Neural cell (in vitro differentiated cells): ENCODE results near the gene CREBRF.

ENCODE experiments used
- EP300 ChIP-seq: fragments of 450-650 bp; conservative IDR thresholded peaks from 2 replicates; pipeline ENCODE4 v1.6.1; 2014; ENCODE audit warnings: antibody characterized with exemption, mild to moderate bottlenecking, moderate library complexity; ENCODE audit not compliant: poor library complexity, severe bottlenecking
- EZH2 ChIP-seq: fragments of 200-600, 300-800 bp; shearing (Covaris generic), sonication (generic); IDR thresholded peaks from 2 replicates; pipeline ENCODE4 v1.6.1; 2014; ENCODE audit warnings: antibody characterized with exemption, low read length, borderline replicate concordance, mild to moderate bottlenecking; ENCODE audit not compliant: insufficient read depth, poor library complexity, severe bottlenecking
- MXI1 ChIP-seq: fragments of 450-650 bp; conservative IDR thresholded peaks from 2 replicates; pipeline ENCODE4 v1.6.1; 2014; ENCODE audit warnings: antibody characterized with exemption, mild to moderate bottlenecking; ENCODE audit not compliant: poor library complexity, severe bottlenecking
- POLR2AphosphoS5 ChIP-seq: IDR thresholded peaks from 2 replicates; pipeline ENCODE4 v1.6.1; 2012
- RAD21 ChIP-seq: fragments of 450-650 bp; conservative IDR thresholded peaks from 2 replicates; pipeline ENCODE4 v1.6.1; 2014; ENCODE audit warnings: antibody characterized with exemption, mild to moderate bottlenecking, moderate library complexity
- SMC3 ChIP-seq: fragments of 450-650 bp; conservative IDR thresholded peaks from 2 replicates; pipeline ENCODE4 v1.6.1; 2014; ENCODE audit warnings: antibody characterized with exemption, mild to moderate bottlenecking, moderate library complexity; ENCODE audit not compliant: poor library complexity
- TF ChIP-seq, protein P1 (sequence below): fragments of 450-650 bp; IDR thresholded peaks from 2 replicates; pipeline ENCODE4 v1.5.1; 2014; ENCODE audit warnings: antibody characterized with exemption, mild to moderate bottlenecking, moderate library complexity; ENCODE audit not compliant: poor library complexity, severe bottlenecking
- TF ChIP-seq, protein P2 (sequence below): IDR thresholded peaks from 2 replicates; pipeline ENCODE4 v1.6.1; 2012; ENCODE audit warnings: borderline replicate concordance

DNA sequence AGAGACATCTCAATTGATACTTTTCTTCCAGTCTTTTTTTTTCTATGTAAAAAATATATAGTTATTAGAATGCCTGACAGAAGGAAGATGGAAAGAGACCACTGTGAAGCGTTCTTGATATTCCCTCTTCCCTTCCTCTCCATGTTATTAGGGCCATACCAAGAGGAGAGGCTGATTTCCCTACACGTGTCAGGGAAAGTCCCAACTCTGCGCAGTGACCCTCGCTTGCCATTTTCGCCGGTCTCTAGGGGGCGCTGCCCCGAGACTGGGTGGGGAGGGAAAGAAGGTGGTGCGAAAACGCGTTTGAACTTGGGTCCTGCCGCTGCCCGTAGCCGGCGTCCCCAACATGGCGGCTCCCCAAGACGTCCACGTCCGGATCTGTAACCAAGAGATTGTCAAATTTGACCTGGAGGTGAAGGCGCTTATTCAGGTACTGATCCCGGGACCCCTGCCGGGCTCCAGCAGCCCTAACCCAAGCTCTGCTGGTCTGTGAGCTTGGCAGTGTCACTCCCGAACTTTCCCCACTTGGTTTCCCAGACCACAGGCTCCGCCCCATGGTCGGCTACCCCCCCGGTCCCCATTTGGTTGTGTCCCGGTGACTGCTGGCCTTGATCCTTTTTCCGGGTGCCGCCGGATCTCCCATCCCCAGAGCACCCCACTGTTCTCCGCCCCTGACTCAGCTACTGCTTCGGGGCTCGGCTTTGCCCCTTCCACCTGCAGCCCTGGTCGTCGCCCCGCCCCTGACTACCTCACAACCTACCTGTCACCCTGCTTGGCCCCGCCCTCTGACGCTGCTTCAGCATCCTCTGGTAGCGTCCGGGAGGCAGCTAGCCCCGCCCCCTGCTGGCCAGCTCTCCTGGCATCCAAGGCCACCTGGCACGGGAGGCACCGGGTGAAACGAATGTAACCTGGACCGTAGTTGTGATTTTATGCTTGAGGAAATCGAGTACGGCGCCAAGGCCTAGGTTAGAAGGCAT is 88.3 kb downstream of the CREBRF start, which contains the start of gene BNIP1:
- TF ChIP-seq, protein P1, sequence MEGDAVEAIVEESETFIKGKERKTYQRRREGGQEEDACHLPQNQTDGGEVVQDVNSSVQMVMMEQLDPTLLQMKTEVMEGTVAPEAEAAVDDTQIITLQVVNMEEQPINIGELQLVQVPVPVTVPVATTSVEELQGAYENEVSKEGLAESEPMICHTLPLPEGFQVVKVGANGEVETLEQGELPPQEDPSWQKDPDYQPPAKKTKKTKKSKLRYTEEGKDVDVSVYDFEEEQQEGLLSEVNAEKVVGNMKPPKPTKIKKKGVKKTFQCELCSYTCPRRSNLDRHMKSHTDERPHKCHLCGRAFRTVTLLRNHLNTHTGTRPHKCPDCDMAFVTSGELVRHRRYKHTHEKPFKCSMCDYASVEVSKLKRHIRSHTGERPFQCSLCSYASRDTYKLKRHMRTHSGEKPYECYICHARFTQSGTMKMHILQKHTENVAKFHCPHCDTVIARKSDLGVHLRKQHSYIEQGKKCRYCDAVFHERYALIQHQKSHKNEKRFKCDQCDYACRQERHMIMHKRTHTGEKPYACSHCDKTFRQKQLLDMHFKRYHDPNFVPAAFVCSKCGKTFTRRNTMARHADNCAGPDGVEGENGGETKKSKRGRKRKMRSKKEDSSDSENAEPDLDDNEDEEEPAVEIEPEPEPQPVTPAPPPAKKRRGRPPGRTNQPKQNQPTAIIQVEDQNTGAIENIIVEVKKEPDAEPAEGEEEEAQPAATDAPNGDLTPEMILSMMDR = peak; percentile 96
- TF ChIP-seq EZH2 = no peak
- peak; percentile 78 for TF ChIP-seq POLR2AphosphoS5
- TF ChIP-seq RAD21 = peak; percentile 54
- TF ChIP-seq EP300 = no peak
- TF ChIP-seq, protein P2, sequence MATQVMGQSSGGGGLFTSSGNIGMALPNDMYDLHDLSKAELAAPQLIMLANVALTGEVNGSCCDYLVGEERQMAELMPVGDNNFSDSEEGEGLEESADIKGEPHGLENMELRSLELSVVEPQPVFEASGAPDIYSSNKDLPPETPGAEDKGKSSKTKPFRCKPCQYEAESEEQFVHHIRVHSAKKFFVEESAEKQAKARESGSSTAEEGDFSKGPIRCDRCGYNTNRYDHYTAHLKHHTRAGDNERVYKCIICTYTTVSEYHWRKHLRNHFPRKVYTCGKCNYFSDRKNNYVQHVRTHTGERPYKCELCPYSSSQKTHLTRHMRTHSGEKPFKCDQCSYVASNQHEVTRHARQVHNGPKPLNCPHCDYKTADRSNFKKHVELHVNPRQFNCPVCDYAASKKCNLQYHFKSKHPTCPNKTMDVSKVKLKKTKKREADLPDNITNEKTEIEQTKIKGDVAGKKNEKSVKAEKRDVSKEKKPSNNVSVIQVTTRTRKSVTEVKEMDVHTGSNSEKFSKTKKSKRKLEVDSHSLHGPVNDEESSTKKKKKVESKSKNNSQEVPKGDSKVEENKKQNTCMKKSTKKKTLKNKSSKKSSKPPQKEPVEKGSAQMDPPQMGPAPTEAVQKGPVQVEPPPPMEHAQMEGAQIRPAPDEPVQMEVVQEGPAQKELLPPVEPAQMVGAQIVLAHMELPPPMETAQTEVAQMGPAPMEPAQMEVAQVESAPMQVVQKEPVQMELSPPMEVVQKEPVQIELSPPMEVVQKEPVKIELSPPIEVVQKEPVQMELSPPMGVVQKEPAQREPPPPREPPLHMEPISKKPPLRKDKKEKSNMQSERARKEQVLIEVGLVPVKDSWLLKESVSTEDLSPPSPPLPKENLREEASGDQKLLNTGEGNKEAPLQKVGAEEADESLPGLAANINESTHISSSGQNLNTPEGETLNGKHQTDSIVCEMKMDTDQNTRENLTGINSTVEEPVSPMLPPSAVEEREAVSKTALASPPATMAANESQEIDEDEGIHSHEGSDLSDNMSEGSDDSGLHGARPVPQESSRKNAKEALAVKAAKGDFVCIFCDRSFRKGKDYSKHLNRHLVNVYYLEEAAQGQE = peak; percentile 73
- TF ChIP-seq MXI1 = peak; percentile 93
- peak; percentile 64 for TF ChIP-seq SMC3
